Measurements from ENCODE around the gene ZBTB8B. TPM values are rescaled to one million over a fixed set of nuclear protein-coding genes. Genes with fewer than 3 reads are reported as not detected.
"Not testable (repeated sequence)": the region's sequence is repeated elsewhere in the genome, so short reads cannot be mapped to it uniquely, and the experiment has no call there.

The ZBTB8B gene
- total RNA-seq, 1 experiment from 2014 or later = 1.9 TPM

DNA sequence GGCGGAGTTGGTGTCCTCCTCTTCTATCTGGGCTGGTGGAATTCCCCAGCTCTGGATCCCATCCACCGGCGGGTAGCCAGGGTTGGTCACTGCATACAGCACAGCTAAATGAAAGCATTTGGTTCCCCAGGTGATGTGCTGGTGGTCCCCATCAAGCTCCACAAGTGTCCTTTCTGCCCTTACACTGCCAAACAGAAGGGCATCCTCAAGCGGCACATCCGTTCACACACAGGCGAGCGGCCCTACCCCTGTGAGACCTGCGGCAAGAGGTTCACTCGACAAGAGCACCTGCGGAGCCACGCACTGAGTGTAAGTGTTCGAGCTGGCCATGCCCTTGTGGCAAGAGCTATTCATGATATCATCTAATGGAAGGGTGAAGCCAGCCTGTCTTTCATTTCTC is 15.9 kb downstream of the ZBTB8B start:
- Histone ChIP-seq H3K4me1 (ENCODE audit: insufficient read depth, low read length) (no peaks in the 10 kb centered on the region), H2AK5ac (ENCODE audit: insufficient read length, low read length) (no peak overlapping the region), H3K23ac (ENCODE audit: insufficient read length, low read depth, low read length) (no peak overlapping the region), H3K27ac (ENCODE audit: insufficient read length, low read depth, low read length) (no peak overlapping the region), H2BK20ac (ENCODE audit: low read depth, low read length, poor library complexity, severe bottlenecking) (no peak overlapping the region), H3K4ac (ENCODE audit: low read depth, low read length) (no peak overlapping the region), H3K79me2 (ENCODE audit: insufficient read depth, low read length) (no peaks in the 10 kb centered on the region), H4K91ac (ENCODE audit: insufficient read length, low read depth, low read length) (no peak overlapping the region), H3K23me2 (ENCODE audit: insufficient read length, low read depth, low read length, poor library complexity, severe bottlenecking) (no peaks in the 10 kb centered on the region), H2BK12ac (ENCODE audit: insufficient read length, low read depth, low read length) (no peak overlapping the region), H2AFZ (ENCODE audit: low read length) (no peak overlapping the region), H3K14ac (ENCODE audit: insufficient read depth, low read length) (no peak overlapping the region; the same call in 1 of the 2 replicates), H3T11ph (ENCODE audit: low read length) (no peak overlapping the region), H4K20me1 (ENCODE audit: control insufficient read depth, insufficient read depth, insufficient read length) (no peaks in the 10 kb centered on the region), H3K27me3 (ENCODE audit: insufficient read depth, low read length) (no peaks in the 10 kb centered on the region), H4K5ac (ENCODE audit: insufficient read length, low read depth, low read length) (no peak overlapping the region), H3K79me1 (ENCODE audit: insufficient read depth, low read depth, low read length, poor library complexity, severe bottlenecking) (no peaks in the 10 kb centered on the region), H3K9ac (ENCODE audit: extremely low read depth, insufficient read length, low read length) (no peak overlapping the region), H2BK5ac (ENCODE audit: insufficient read length, low read length) (no peak overlapping the region), H3K56ac (ENCODE audit: insufficient read length, low read depth, low read length) (no peak overlapping the region), H4K8ac (replicated peaks; ENCODE audit: insufficient read length, low read depth, low read length) (no peak overlapping the region), H2BK120ac (ENCODE audit: low read depth, low read length, poor library complexity, severe bottlenecking) (no peak overlapping the region), H3K9me3 (ENCODE audit: control insufficient read depth, low read depth, low read length) (no peaks in the 10 kb centered on the region), H3K18ac (ENCODE audit: insufficient read length, low read depth, low read length) (no peak overlapping the region), H3K4me2 (ENCODE audit: insufficient read depth, insufficient read length, low read length) (no peak overlapping the region), H2BK15ac (ENCODE audit: low read depth, low read length) (no peak overlapping the region)
- peaks cover 13 to 16% (median 14%) of the 10 kb centered on the region in 3 experiments; a peak in 6 of 7 replicates for H3K36me3 Mint-ChIP-seq (ENCODE audit: insufficient read depth in 1 of 3, low read depth in 3 of 3)
- WGBS (ENCODE audit: extremely low coverage, insufficient read length, low lambda C conversion rate) = no CpG with 5 or more reads among the region's 12 CpGs
- DNase-seq = no peak
- peak overlapping the region in 1 of 3 experiments; percentile 44; a peak in 1 of 7 replicates for H3K27ac Mint-ChIP-seq
- no peaks in the 10 kb centered on the region for H3K9me3 Mint-ChIP-seq
- no peaks in the 10 kb centered on the region for H3K27me3 Mint-ChIP-seq (ENCODE audit: low read depth)
- H3K4me1 Mint-ChIP-seq = peaks cover 7 to 13% of the 10 kb centered on the region in 2 experiments; a peak in 3 of 4 replicates
- TF ChIP-seq, protein P1, sequence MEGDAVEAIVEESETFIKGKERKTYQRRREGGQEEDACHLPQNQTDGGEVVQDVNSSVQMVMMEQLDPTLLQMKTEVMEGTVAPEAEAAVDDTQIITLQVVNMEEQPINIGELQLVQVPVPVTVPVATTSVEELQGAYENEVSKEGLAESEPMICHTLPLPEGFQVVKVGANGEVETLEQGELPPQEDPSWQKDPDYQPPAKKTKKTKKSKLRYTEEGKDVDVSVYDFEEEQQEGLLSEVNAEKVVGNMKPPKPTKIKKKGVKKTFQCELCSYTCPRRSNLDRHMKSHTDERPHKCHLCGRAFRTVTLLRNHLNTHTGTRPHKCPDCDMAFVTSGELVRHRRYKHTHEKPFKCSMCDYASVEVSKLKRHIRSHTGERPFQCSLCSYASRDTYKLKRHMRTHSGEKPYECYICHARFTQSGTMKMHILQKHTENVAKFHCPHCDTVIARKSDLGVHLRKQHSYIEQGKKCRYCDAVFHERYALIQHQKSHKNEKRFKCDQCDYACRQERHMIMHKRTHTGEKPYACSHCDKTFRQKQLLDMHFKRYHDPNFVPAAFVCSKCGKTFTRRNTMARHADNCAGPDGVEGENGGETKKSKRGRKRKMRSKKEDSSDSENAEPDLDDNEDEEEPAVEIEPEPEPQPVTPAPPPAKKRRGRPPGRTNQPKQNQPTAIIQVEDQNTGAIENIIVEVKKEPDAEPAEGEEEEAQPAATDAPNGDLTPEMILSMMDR (conservative IDR thresholded peaks at IDR 0.05) = no peak
- H3K4me3 Mint-ChIP-seq = no peak overlapping the region

DNA sequence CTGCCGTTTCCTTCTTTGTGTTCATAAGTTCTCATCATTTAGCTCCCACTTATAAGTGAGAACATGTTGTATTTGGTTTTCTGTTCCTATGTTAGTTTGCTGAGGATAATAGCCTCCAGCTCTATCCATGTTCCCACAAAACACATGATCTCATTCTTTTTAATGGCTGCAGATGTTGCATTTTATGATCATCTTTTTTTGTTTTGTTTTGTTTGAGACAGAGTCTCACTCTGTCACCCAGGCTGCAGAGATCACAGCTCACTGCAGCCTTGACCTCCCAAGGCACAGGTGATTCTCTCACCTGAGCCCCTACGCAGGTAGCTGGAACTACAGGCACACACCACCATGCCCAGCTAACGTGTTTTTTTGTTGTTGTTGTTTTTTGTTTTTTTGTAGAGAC is 16.9 kb downstream of the ZBTB8B start:
- not testable (repeated sequence) for H3K9me3 Mint-ChIP-seq; H3K9me3 ChIP-seq (ENCODE audit: control insufficient read depth, low read depth, low read length); H2BK120ac ChIP-seq (ENCODE audit: low read depth, low read length, poor library complexity, severe bottlenecking); DNase-seq; H3K56ac ChIP-seq (ENCODE audit: insufficient read length, low read depth, low read length); H3K27ac ChIP-seq (ENCODE audit: insufficient read length, low read depth, low read length); H2BK12ac ChIP-seq (ENCODE audit: insufficient read length, low read depth, low read length); H2BK15ac ChIP-seq (ENCODE audit: low read depth, low read length); H4K20me1 ChIP-seq (ENCODE audit: control insufficient read depth, insufficient read depth, insufficient read length); H3K4me2 ChIP-seq (ENCODE audit: insufficient read depth, insufficient read length, low read length); H3K27me3 ChIP-seq (ENCODE audit: insufficient read depth, low read length); H2BK5ac ChIP-seq (ENCODE audit: insufficient read length, low read length); H3K14ac ChIP-seq (ENCODE audit: insufficient read depth, low read length); H3K79me2 ChIP-seq (ENCODE audit: insufficient read depth, low read length); H2AK5ac ChIP-seq (ENCODE audit: insufficient read length, low read length); H3K9ac ChIP-seq (ENCODE audit: extremely low read depth, insufficient read length, low read length); H3K79me1 ChIP-seq (ENCODE audit: insufficient read depth, low read depth, low read length, poor library complexity, severe bottlenecking); H3K23me2 ChIP-seq (ENCODE audit: insufficient read length, low read depth, low read length, poor library complexity, severe bottlenecking); H3K4me3 Mint-ChIP-seq; H3K27ac Mint-ChIP-seq; H3T11ph ChIP-seq (ENCODE audit: low read length); H2AFZ ChIP-seq (ENCODE audit: low read length); H4K91ac ChIP-seq (ENCODE audit: insufficient read length, low read depth, low read length); H3K4me1 ChIP-seq (ENCODE audit: insufficient read depth, low read length); H3K4ac ChIP-seq (ENCODE audit: low read depth, low read length); H4K5ac ChIP-seq (ENCODE audit: insufficient read length, low read depth, low read length); H3K23ac ChIP-seq (ENCODE audit: insufficient read length, low read depth, low read length); H3K27me3 Mint-ChIP-seq (ENCODE audit: low read depth); H3K18ac ChIP-seq (ENCODE audit: insufficient read length, low read depth, low read length); H2BK20ac ChIP-seq (ENCODE audit: low read depth, low read length, poor library complexity, severe bottlenecking); H4K8ac ChIP-seq (replicated peaks; ENCODE audit: insufficient read length, low read depth, low read length)
- no CpG with 5 or more reads among the region's 3 CpGs for WGBS (ENCODE audit: extremely low coverage, insufficient read length, low lambda C conversion rate)
- peaks cover 13 to 18% of the 10 kb centered on the region in 2 experiments for H3K4me1 Mint-ChIP-seq
- peaks cover 13 to 16% (median 14%) of the 10 kb centered on the region in 3 experiments; a peak in 6 of 7 replicates for H3K36me3 Mint-ChIP-seq (ENCODE audit: insufficient read depth in 1 of 3, low read depth in 3 of 3)

Measured in H9 (cell line).